Liver (tissue), 3 donors: ENCODE results near the gene SAT2.

Experiments used
- GABPA ChIP-seq, 2 donors: IDR thresholded peaks in 1 of 2; conservative IDR thresholded peaks in 1 of 2; 2 replicates each; pipeline ENCODE4 v1.6.1; 2016; ENCODE audit warnings: antibody characterized with exemption in 2 of 2, mild to moderate bottlenecking in 1 of 2, moderate library complexity in 1 of 2
- HNF4G ChIP-seq: IDR thresholded peaks from 2 replicates; pipeline ENCODE4 v1.6.1; 2016; ENCODE audit warnings: antibody characterized with exemption
- JUND ChIP-seq, 2 donors: IDR thresholded peaks; 2 replicates each; pipeline ENCODE4 v1.6.1; 2016; ENCODE audit warnings: antibody characterized with exemption in 2 of 2
- RXRA ChIP-seq, 2 donors: IDR thresholded peaks; 2 replicates each; pipeline ENCODE4 v1.6.1; 2017 to 2018; ENCODE audit warnings: antibody characterized with exemption in 2 of 2, mild to moderate bottlenecking in 1 of 2
- YY1 ChIP-seq: IDR thresholded peaks from 2 replicates; pipeline ENCODE4 v1.6.1; 2016; ENCODE audit warnings: antibody characterized with exemption, mild to moderate bottlenecking
- TF ChIP-seq, protein P1 (sequence below): fragments of 150-350 bp; IDR thresholded peaks from 2 replicates; pipeline ENCODE4 v1.5.1; 2017; ENCODE audit warnings: improper control_type of control experiment, low read depth, low read length; ENCODE audit not compliant: missing input control
- TF ChIP-seq, protein P2 (sequence below): IDR thresholded peaks from 2 replicates; pipeline ENCODE4 v1.6.1; 2016; ENCODE audit warnings: antibody characterized with exemption
- donor health status: healthy.
- donor health status: healthy.

DNA sequence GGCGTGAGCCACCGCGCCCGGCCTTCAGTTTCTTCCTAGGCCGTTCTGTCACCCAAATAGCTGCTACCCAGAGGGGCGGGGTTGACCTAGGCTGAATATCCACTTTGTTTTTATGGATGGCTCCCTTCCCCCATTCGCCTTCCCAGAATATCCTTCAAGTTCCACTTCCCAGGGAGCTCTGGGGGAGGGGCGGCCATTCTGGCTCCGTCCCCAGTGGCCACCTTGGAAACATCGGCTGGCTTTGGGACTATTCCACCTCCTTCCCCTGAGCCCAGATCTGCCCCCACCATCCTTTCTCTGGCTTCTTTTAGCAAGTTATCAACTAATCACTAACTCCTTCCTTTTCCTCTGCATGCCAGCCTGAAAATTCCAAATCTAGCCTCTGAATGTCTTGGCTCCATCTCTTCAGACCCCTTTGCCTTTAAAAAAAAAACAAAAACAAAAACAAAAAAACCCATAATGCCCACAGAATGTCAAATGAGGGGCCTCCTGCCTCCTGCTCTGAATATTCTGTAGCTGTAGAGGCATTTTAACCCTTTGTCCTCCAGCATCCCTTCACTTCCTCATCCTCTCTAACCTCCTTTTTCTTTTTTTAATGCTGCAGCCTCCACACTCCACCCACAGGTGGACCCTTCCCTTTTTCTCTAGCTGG, 29.5 kb upstream of the SAT2 start:
- TF ChIP-seq YY1: no peak
- TF ChIP-seq, protein P1, sequence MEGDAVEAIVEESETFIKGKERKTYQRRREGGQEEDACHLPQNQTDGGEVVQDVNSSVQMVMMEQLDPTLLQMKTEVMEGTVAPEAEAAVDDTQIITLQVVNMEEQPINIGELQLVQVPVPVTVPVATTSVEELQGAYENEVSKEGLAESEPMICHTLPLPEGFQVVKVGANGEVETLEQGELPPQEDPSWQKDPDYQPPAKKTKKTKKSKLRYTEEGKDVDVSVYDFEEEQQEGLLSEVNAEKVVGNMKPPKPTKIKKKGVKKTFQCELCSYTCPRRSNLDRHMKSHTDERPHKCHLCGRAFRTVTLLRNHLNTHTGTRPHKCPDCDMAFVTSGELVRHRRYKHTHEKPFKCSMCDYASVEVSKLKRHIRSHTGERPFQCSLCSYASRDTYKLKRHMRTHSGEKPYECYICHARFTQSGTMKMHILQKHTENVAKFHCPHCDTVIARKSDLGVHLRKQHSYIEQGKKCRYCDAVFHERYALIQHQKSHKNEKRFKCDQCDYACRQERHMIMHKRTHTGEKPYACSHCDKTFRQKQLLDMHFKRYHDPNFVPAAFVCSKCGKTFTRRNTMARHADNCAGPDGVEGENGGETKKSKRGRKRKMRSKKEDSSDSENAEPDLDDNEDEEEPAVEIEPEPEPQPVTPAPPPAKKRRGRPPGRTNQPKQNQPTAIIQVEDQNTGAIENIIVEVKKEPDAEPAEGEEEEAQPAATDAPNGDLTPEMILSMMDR: no peak
- TF ChIP-seq JUND (IDR thresholded peaks at IDR 0.05): no peak
- no peak for TF ChIP-seq GABPA (IDR thresholded peaks at IDR 0.05 in 1 of 2, conservative IDR thresholded peaks at IDR 0.05 in 1 of 2)
- TF ChIP-seq, protein P2, sequence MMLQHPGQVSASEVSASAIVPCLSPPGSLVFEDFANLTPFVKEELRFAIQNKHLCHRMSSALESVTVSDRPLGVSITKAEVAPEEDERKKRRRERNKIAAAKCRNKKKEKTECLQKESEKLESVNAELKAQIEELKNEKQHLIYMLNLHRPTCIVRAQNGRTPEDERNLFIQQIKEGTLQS: no peak
- TF ChIP-seq RXRA (IDR thresholded peaks at IDR 0.05): no peak
- TF ChIP-seq HNF4G: no peak
